ENCODE measurements around the gene PTPRM.

Gene PTPRM

DNA sequence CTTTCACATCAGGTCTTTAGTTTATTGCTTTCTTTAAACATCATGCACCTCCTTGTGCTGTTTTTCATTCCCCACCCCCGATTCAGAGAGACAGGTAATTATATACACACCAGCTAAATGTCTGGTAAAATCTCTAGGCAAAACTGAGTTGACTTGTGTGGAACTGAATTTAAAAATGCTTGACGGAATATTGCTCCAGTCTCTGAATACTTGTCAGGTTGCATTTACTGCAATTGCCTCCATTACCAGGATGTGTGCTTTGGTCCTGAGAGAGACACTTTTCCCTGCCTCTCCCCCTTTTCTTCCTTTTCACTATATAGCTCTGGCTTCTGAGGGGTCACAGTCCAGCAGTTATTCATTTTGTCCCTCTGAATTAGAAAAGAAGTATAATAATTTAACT lies 104.0 kb downstream of the PTPRM start:
- no peak for DNase-seq (ENCODE audit: low spot score)

DNA sequence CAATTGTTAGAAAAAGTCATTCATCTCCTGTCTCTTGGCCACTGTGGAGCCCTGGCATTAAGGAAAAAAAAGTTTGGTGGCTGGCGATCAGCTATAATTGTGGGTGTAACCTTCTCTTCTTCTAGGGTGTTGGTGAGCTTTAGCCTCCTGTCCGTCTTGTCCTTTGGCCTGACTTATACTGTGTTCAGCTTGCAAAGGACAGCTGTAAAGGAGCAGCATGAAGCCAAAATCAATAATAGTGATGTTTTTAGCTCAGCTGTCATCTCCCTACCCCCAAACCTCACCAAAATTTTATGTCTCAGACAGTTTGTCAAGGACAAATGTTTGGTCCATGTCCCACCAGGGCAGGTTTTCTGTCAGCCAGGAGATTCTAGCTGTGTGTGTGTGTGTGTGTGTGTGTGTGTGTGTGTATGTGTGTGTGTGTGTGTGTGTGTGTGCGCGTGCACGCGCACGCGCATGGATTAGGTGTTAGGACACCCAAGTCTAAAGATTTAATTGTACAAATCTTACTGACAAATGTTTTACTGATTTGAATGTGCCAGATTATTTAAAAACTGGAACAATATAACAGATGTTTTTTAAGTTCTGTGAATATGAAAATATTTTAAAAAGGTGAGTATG lies 109.2 kb downstream of the PTPRM start:
- no peak for DNase-seq (ENCODE audit: low spot score)

GRCh38 chr18:7677001-7677400 lies 109.9 kb downstream of the PTPRM start:
- no peak for DNase-seq (ENCODE audit: low spot score)

GRCh38 chr18:7677424-7677823 lies 110.3 kb downstream of the PTPRM start:
- no peak for DNase-seq (ENCODE audit: low spot score)

DNA sequence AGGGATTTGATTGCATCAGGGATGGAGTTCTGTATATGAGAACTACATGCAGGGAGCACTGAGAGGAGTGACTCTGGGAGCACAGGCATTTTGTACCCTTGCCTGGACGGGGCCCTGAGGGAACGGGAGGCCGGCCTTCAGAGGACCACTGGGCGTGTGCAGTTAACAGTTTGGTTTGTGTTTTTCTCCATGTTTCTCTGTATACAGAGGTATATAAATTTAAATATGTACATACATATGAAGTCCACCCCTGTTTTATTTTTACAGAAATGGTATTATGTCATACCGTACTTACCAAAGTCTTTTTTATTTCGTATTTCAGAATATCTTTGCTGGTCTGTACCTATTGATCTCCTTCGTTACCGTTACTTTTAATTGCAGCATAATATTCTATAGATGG lies 111.3 kb downstream of the PTPRM start:
- no peak for DNase-seq (ENCODE audit: low spot score)

- DNase-seq (ENCODE audit: low spot score), result no peak
These were observed 111.7 kb downstream of the PTPRM start for GRCh38 chr18:7678801-7679200.

- DNase-seq (ENCODE audit: low spot score), result no peak
These were observed 114.2 kb downstream of the PTPRM start for GRCh38 chr18:7681298-7681697.

DNA sequence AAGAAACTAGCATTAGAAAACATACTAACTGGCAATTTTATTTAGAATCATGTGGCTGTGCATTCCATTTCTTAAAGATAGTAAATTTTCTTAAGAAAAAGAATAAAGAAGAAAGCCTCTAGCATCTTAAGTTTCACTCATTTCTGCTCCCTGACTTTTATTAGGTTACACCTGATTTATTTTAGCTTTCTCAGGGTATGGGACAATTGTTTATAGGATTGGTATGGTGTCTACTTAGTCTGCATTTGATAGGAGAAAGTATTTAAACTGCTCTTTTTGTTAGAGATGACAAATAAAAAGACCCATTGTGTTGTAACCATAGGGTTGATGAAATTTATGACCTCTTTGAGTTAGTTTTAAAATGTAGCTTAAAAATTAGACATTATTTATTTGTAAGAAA lies 115.2 kb downstream of the PTPRM start:
- no peak for DNase-seq (ENCODE audit: low spot score)

DNA sequence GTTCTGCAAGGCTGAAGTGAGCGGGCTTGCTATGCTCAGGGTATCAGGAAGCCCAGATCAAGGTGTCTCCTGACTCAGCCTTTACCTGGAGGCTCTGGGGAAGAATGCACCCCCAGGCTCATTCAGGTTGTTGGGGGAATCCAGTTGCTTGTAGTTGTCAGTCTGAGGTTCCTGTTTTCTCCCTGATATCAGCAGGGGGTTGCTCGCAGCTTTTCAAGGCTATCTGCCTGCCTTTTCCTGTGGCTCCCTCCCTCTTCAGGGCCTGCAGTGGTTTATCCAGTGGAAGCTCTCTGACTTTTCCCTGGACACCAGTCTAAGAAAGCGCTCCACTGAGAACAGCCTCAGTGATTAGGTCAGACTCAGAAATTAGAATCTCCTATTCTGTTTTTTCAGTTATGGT lies 116.6 kb downstream of the PTPRM start:
- no peak for DNase-seq (ENCODE audit: low spot score)

- DNase-seq (ENCODE audit: low spot score), result no peak
These were observed 117.2 kb downstream of the PTPRM start for GRCh38 chr18:7684357-7684756.

- no peak for DNase-seq (ENCODE audit: low spot score)
These were observed 117.8 kb downstream of the PTPRM start for GRCh38 chr18:7684966-7685365.

- no peak for DNase-seq (ENCODE audit: low spot score)
These were observed 119.2 kb downstream of the PTPRM start for GRCh38 chr18:7686278-7686677.

GRCh38 chr18:7688580-7688979 lies 121.5 kb downstream of the PTPRM start:
- no peak for DNase-seq (ENCODE audit: low spot score)

- DNase-seq (ENCODE audit: low spot score), result no peak
These were observed 124.1 kb downstream of the PTPRM start for GRCh38 chr18:7691206-7691605.

DNA sequence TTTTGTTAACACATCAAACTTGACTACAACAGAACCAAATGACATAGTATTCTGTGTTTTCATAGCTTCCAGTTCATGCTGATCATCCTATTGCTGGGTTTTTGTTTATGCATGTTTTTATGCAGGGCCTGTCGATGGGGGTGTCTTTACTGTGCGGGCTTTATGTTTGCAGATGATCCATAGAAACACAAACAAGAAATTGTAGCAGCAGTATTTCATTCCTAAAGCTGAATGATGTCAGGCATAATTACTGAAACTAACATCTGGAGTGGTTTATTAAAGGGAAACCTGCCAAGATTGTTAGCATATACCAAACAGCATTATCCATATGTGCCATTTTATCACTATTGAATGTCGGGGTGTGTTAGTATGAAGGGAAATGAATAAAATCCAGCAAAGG lies 129.7 kb downstream of the PTPRM start:
- DNase-seq (ENCODE audit: low spot score), result no peak

- DNase-seq (ENCODE audit: low spot score), result no peak
These were observed 130.2 kb downstream of the PTPRM start for GRCh38 chr18:7697306-7697705.

GRCh38 chr18:7711495-7711894 lies 144.4 kb downstream of the PTPRM start:
- no peak for DNase-seq (ENCODE audit: low spot score)

DNA sequence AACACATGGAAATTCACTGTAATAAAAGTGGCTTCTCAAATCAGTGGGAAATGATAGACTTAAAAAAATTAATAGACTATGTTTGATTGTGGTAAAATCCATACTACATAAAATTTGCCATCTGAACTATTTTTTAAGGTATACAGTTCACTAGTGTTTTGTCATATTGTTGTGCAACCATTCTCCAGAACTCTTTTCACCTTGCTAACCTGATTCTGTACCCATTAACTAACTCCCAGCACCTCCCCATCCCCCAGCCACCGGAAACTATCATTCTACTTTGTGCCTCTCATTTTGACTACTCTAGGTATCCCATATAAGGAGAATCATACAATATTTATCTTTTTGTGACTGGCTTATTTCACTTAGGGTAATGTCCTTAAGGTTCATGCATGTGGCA lies 153.3 kb downstream of the PTPRM start:
- DNase-seq (ENCODE audit: low spot score), result no peak

DNA sequence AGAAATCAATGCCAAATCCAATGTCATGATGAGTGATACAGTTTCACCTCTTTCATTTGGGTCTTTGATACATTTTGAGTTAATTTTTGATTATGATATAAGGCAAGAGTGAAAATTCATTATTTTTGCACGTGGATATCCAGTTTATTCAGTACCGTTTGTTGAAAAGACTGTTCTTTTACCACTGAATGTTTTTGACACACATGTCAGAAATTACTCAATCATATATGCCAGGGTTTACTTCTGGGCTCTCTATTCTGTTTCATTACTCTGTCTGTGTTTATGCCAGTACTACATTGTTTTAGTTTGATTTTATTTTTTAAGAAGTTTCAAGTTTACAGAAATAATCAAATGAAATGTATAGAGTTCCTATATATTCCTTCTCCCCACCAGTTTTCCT lies 154.4 kb downstream of the PTPRM start:
- no peak for DNase-seq (ENCODE audit: low spot score)

DNA sequence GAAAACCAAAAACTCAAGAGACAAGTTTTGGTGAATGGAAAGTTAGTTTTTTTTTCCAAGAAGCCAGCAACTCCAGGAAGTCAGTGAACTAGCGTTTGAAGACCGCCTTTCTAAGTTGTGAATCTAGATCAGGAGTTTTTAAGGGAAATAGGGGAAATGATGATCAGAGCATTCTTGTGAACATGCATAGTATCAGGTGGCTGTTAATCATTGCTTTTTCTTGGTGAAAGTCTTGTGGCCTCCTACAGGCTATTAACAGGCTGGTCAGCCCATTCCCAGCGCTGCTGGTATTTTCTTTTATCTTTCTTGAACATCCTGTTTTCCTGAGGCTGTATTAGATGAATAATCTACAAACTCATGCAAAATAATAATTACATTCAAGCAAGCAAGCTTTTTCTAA lies 155.8 kb downstream of the PTPRM start:
- DNase-seq (ENCODE audit: low spot score), result no peak

DNA sequence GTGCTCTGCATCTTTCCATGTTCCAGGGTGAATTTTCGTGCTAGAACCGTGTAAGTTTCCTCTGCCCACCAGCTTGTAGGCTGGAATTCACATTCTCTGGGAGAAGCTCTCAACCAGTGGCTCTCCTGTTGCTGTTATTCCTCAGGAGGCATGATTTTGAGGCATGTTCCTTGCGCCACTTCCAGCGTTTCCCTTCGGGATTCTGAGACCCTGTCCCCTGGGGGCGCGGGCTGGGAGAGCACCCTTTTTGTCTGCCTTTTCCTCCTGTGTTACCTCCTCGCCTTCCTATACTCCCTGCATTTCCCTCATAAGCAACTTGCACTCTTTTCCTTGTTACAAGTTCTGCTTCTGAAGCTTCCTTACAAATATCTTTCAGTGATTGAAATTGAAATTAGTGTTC lies 156.4 kb downstream of the PTPRM start:
- DNase-seq (ENCODE audit: low spot score), result no peak

- no peak for DNase-seq (ENCODE audit: low spot score)
These were observed 158.4 kb downstream of the PTPRM start for GRCh38 chr18:7725473-7725872.

DNA sequence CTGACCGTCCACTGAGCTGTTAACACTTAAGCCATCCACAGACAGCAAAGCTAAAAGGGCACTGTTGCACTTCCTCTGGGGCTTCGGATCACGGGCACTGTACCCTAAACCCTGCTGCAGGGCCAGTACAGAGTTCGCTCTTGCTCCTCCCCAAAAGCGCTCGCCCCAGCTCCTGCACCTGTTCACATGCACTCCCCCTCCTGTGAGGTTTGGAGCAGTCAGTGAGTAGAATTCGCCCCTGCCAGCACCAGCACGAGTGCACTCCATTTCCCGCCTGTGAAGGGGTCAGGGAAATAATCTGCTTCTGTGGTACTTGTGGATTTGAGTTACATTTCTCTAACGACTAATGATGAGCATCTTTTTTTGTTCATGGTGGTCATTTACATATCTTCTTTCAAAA lies 158.8 kb downstream of the PTPRM start:
- no peak for DNase-seq (ENCODE audit: low spot score)

DNA sequence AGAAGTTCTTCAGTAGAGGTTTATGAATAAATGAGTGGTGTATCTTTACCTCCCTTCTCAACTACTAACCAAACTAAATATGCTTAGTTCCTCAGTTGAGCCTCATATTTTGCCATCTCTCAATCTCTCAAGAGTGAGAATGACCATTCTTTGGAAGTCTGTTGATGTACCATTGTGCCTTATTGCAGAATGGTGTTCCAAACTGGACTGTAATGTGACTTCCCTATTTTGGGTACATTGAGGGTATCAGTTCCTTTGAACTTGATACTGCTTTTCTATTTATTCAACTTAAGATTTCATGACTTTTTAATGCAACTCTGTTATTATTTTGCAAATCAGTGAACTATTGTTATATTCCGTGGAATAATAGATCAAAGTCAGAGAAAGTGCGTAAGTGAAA lies 159.4 kb downstream of the PTPRM start:
- DNase-seq (ENCODE audit: low spot score), result no peak
